ENCODE results near the gene C4BPA.

C4BPA gene

DNA sequence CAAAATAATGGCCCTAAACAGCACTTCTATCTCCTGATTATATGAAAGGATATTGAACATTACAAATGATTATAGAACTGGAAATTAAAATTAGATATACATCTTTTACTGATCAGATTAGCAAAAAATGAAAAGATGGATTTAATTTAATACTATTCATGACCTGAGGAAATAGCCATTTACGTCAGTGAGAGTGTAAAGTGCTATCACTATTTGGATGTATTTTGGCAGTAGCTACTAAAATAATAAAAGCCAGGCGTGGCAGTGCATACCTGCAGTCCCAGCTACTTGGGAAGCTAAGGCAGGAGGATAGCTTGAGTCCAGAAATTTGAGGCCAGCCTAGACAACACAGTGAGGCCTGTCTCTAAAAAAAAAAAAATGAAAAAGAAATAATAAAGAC lies 10.1 kb upstream of the C4BPA start:
- Histone ChIP-seq H3K27me3 (ENCODE audit: insufficient read depth, low read length) (no peaks in the 10 kb centered on the region), H3K4me3 (ENCODE audit: low read depth, low read length, poor library complexity, severe bottlenecking) (no peak overlapping the region), H4K20me1 (ENCODE audit: insufficient read depth, low read length) (no peaks in the 10 kb centered on the region), H3K79me2 (ENCODE audit: insufficient read depth, low read length) (no peaks in the 10 kb centered on the region), H2AFZ (ENCODE audit: low read length) (no peak overlapping the region), H3K36me3 (ENCODE audit: insufficient read depth, low read length) (no peaks in the 10 kb centered on the region), H3K4me2 (ENCODE audit: low read length) (no peak overlapping the region), H3K9me3 (ENCODE audit: low read length) (no peaks in the 10 kb centered on the region), H3K4me1 (ENCODE audit: insufficient read depth, low read length, severe bottlenecking) (no peaks in the 10 kb centered on the region), H3F3A (ENCODE audit: insufficient read depth, low read length) (no peaks in the 10 kb centered on the region), H3K9ac (ENCODE audit: low read length) (no peak overlapping the region), H3K9me2 (ENCODE audit: low read depth, low read length) (no peaks in the 10 kb centered on the region), H3K27ac (ENCODE audit: low read depth, low read length, poor library complexity, severe bottlenecking) (no peak overlapping the region)
- TF ChIP-seq, protein P1, sequence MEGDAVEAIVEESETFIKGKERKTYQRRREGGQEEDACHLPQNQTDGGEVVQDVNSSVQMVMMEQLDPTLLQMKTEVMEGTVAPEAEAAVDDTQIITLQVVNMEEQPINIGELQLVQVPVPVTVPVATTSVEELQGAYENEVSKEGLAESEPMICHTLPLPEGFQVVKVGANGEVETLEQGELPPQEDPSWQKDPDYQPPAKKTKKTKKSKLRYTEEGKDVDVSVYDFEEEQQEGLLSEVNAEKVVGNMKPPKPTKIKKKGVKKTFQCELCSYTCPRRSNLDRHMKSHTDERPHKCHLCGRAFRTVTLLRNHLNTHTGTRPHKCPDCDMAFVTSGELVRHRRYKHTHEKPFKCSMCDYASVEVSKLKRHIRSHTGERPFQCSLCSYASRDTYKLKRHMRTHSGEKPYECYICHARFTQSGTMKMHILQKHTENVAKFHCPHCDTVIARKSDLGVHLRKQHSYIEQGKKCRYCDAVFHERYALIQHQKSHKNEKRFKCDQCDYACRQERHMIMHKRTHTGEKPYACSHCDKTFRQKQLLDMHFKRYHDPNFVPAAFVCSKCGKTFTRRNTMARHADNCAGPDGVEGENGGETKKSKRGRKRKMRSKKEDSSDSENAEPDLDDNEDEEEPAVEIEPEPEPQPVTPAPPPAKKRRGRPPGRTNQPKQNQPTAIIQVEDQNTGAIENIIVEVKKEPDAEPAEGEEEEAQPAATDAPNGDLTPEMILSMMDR (IDR thresholded peaks at IDR 0.05; ENCODE audit: low read length), result no peak
- no peak for TF ChIP-seq EZH2 (IDR thresholded peaks at IDR 0.05; ENCODE audit: borderline replicate concordance, low read length)

DNA sequence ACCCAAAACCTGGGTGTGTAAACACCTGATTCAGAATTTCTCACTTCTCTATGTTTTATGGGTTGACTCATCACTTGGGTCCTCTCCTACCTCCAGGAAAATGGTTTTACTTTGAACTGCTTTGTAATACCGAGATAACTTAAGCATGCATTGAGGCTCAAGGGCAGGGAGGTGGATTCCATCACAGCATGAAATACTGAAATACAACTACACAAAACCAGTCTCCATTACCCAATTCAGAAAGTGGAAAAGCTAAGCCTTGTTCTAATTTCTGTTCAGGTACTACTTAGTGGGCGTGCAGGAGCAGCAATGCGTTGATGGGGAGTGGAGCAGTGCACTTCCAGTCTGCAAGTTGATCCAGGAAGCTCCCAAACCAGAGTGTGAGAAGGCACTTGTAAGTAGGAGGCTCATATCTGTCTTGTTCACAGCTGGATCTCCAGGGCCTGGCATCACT lies 6.1 kb upstream of the C4BPA start:
- Histone ChIP-seq H3K4me2 (ENCODE audit: low read length) (no peak overlapping the region), H4K20me1 (ENCODE audit: insufficient read depth, low read length) (no peaks in the 10 kb centered on the region)
- TF ChIP-seq, protein P1 (IDR thresholded peaks at IDR 0.05; ENCODE audit: low read length), result no peak

DNA sequence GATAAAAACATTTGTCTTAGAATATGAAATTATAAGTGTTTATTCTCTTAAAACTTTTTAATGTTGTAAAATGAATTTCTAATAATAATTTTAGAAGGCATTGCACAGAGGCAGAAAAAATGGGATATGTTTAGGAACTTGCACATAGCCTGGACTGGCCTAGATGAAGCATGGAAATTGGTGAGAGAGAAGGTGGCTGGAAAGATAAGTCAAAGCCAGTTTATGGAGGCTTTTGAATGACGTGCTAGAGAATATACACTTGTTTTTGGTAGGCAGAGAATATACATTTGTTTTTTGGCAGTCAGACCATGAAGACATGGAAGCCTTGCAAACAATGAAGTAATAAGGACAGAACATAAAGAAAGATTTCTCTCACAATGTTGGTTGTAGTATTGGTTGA lies 2.3 kb upstream of the C4BPA start:
- no peak overlapping the region for H3K9ac ChIP-seq (ENCODE audit: low read length)

More for the DNA sequence above, 6.1 kb upstream of the C4BPA start:
- H3K27ac ChIP-seq (ENCODE audit: low read depth, low read length, poor library complexity, severe bottlenecking), result no peak overlapping the region
- no peak overlapping the region for H2AFZ ChIP-seq (ENCODE audit: low read length)
- no peaks in the 10 kb centered on the region for H3K27me3 ChIP-seq (ENCODE audit: insufficient read depth, low read length)
- H3K4me3 ChIP-seq (ENCODE audit: low read depth, low read length, poor library complexity, severe bottlenecking), result no peak overlapping the region
- no peaks in the 10 kb centered on the region for H3K36me3 ChIP-seq (ENCODE audit: insufficient read depth, low read length)
- no peaks in the 10 kb centered on the region for H3K79me2 ChIP-seq (ENCODE audit: insufficient read depth, low read length)
- H3K9me2 ChIP-seq (ENCODE audit: low read depth, low read length), result no peaks in the 10 kb centered on the region
- no peaks in the 10 kb centered on the region for H3K4me1 ChIP-seq (ENCODE audit: insufficient read depth, low read length, severe bottlenecking)
- H3K9me3 ChIP-seq (ENCODE audit: low read length), result no peaks in the 10 kb centered on the region
- H3F3A ChIP-seq (ENCODE audit: insufficient read depth, low read length), result no peaks in the 10 kb centered on the region
- no peak overlapping the region for H3K9ac ChIP-seq (ENCODE audit: low read length)

More for the DNA sequence above, 2.3 kb upstream of the C4BPA start:
- H3K79me2 ChIP-seq (ENCODE audit: insufficient read depth, low read length), result no peaks in the 10 kb centered on the region
- H4K20me1 ChIP-seq (ENCODE audit: insufficient read depth, low read length), result no peaks in the 10 kb centered on the region
- H3K27ac ChIP-seq (ENCODE audit: low read depth, low read length, poor library complexity, severe bottlenecking), result no peak overlapping the region
- no peaks in the 10 kb centered on the region for H3K4me1 ChIP-seq (ENCODE audit: insufficient read depth, low read length, severe bottlenecking)
- no peak for TF ChIP-seq EZH2 (IDR thresholded peaks at IDR 0.05; ENCODE audit: borderline replicate concordance, low read length)
- TF ChIP-seq, protein P1 (IDR thresholded peaks at IDR 0.05; ENCODE audit: low read length), result no peak
- no peaks in the 10 kb centered on the region for H3K27me3 ChIP-seq (ENCODE audit: insufficient read depth, low read length)
- no peaks in the 10 kb centered on the region for H3K9me3 ChIP-seq (ENCODE audit: low read length)
- H3K4me3 ChIP-seq (ENCODE audit: low read depth, low read length, poor library complexity, severe bottlenecking), result no peak overlapping the region
- H3K36me3 ChIP-seq (ENCODE audit: insufficient read depth, low read length), result no peaks in the 10 kb centered on the region
- H3K4me2 ChIP-seq (ENCODE audit: low read length), result no peak overlapping the region
- no peaks in the 10 kb centered on the region for H3K9me2 ChIP-seq (ENCODE audit: low read depth, low read length)
- H3F3A ChIP-seq (ENCODE audit: insufficient read depth, low read length), result no peaks in the 10 kb centered on the region
- no peak overlapping the region for H2AFZ ChIP-seq (ENCODE audit: low read length)
